HG03460 (cell line): ENCODE measurements around the gene LPO.

Source experiments
- ATAC-seq: cut with Tn5 transposase; IDR thresholded peaks from one replicate; pipeline ENCODE4 v1.9.1; 2021; ENCODE audit not compliant: unreplicated experiment

The LPO gene

DNA sequence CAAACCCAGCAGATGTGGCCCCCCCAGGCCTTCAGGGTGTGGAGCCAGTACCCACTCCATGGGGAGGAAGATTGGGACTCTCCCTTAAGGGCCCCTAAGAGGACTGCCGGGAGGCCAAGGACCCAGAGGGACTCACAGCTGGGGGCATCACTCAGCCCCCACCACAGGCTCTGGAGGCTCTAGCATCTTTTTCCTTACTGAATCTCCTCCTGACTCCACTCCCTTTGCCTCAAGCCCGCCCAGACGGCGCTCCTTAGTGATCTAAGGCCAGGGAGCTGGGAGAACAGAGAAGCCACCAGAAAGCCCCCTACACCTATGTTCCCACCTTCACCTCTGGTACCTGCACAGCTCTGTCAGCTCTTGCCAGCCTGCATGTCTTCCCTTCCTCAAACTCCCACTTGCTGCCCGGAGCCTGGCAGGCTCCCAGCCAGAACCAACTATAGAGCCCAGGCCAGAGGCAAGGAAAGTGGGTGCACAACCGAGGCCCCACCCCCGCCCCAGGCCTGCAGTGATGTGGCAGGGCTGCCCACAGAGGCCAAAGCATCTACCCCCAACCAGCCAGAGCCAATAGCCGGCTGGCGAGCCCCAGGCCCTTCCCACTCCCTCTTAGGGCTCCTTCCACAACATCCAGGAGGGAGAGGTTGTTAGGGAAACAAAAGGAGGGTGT, 64.7 kb downstream of the LPO start:
- no peak for ATAC-seq

DNA sequence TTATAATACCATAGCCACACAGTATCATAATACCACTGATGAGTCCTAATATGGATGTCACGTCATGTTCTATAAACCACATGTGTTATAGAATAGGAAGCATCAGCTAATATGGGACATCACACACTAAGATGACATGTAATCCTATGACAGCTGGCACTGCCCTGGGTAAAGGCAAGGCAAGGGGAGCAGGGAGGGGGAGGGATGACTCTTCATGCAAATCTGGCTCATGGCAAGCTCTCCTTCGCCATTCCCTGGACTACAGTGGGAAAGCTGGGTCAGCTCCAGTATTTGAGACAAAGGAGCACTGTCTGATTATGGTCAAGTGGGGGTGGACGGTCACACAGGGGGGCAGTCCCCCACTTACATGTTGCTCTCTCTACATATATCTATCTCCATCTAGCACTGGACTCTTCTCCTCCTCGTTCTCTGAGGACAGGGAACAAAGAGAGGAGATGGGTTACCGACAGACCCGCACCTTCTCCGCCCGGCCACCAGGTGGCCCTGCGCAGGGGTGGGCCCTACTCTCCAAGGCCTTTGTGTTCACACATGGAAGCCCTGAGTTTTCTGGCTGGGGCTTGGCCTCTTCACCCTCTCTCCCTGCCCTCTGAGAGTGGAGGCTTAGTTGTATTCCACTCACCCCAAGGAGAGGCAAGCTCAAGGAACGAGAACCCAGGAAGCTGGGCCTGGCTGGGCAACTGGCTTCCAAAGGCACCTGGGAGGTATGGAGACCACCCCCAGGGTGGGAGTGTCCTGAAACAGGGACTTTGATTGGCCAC, 65.8 kb downstream of the LPO start:
- no peak for ATAC-seq

DNA sequence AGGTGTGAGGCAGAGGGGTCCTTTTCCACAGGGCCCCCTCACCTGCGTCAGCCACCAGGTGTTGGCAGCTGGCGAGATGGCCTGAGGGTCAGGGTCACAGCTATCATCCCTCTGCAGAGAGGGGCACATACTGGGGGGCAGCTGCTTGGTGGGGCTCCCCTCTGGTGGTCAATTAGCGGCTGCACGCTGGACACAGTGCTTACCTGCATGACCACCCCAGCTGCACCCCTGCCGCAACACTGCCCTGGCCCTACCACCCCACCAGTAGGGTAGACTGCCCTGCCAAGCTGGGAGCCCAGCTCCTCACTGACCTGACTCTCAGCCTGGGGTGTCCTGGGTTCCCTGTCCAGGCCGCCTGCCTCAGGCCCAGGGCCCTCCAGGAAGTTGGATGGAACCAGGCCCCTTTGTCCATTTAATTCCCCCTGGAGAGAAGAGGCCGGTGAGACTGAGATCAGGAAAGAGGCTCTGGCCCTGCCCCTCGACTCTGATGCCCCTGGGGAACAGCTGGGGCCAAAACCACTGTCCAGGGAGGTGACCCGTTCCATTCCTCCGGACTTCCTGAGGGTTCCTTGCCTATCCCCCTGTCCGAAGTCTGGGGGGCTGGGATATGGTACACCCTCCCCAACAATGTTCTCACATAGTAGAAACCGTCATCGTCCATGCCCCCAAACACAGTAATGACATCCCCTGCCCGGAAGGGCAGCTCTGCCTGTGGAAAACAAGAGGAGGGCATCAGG, 66.5 kb downstream of the LPO start:
- ATAC-seq, result no peak

DNA sequence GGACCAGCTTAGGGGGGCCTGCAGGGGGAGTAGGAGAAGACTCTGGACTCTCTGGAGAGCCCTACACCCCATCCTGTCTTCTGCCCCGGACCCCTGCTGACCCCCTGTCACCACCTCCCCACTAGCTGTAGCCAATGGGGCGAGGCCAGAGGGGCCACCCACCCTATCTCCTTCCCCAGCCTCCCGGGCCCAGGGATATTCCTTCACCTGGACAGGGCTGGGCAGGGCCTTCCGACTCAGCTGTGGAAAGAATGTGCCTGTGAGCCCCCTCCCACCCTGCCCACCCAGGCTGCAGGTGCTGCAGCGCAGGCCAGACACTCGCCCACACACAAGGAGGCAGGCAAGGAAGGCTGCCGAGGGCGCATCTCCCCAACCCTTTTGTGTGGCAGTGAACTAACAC, 67.2 kb downstream of the LPO start:
- ATAC-seq, result no peak

DNA sequence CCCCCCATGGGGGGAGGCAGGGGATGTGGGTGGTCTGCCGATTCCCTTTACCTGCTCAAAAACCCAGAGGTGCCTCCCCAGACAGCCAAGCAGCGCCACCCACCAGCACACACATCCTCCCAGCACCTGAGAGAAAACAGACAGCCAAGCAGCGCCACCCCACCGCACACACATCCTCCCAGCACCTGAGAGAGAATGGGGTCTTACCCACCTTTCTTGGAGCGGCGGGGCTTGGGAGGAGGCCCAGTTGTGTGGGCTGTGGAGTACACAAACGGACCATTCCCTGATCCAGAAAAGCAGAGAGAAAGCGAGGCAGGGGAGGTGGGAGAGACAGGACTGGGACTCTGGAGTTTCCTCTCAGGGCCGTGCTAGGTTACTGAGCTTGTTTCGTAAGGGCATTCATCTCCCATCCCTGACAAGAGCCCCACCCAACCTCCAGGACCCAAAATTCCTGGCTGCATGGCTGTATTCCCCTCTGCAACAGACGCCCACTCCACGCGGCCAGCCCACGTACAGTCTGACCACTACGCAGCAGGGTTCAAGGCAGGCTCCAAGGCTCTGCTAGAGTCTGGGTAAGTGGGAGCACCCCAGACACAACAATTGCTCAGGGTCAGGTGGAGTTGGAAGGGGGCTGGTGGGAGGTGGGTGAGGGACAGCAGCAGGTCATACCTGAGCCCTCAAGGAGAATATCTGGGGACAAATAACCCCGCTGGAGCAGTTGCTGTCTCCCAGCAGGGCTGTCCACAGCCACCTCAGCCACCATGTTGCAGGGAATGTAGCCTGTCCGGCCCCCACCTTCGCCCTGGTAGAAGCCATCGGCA, 68.0 kb downstream of the LPO start:
- ATAC-seq, result no peak

DNA sequence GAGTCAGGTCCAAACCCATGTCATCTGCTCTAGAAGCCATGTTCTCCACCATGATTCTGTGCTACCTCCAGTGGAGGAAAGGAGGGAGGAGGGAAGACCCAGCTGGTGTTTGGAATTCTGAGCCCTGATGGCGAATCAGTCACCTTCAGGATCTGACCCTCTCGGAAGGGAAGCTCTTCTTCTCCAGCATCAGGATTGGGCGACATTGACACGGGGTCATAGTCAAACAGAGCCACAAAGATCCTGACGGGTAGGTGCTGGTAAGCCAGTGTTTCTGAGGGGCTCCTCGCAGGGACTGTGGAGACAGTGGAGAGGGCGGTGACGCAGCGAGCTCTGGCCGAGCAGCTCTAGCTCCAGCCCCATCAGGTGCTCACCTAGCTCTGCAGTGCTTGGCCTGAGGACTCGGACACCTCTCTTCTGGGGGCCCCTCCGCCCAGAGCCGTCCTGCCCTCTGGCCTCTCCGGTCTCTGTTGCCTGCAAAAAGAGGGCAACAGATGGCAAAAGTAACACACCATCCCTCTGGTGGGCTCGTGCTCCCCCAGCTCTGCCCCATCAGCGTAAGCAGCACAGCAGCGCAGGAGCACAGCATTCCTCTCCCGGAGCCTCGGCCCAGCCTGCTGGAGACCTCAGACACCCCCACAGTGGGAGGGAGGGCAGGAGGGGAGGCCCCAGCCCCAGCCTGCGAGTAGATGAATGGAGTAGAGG, 69.2 kb downstream of the LPO start:
- ATAC-seq, result no peak

DNA sequence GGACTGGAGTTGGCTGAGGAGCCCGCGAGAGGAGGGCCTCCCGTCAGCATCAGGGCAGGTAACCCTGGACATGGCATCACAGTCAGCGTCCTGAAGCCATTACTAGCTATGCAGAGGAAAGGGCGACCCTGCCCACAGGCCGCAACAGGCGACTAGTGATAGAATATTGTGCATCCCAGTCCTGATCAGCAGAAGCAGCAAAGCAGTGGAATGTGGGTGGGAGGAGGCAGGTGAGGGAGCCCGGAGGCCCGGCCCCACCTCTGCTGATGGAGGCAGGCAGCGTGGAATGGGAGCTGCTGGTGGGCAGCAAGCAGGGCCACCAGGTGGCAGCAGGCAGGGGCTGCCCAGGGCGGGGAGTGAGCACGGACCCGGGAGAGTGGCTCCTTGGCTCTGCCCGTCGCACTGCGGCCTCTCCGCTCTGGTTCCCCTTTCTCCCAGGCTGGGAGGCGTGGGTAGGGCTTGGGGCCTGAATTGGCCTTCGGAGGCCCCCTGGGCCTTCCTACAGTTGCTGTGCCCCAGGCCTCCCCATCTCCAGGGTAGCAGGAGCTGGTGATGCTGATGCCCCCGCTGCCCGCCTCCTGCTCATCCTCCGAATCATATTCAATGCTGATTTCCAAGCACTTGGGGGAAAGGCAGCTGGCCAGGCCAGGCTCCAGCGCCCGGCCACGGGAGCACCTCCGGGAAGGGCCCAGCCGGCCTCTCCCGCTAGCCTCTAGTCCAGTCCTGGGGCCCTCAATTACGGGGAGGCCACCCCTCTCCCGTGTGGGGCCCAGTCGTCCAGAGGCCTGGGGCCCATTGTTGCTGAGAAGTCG, 70.0 kb downstream of the LPO start:
- ATAC-seq, result no peak

DNA sequence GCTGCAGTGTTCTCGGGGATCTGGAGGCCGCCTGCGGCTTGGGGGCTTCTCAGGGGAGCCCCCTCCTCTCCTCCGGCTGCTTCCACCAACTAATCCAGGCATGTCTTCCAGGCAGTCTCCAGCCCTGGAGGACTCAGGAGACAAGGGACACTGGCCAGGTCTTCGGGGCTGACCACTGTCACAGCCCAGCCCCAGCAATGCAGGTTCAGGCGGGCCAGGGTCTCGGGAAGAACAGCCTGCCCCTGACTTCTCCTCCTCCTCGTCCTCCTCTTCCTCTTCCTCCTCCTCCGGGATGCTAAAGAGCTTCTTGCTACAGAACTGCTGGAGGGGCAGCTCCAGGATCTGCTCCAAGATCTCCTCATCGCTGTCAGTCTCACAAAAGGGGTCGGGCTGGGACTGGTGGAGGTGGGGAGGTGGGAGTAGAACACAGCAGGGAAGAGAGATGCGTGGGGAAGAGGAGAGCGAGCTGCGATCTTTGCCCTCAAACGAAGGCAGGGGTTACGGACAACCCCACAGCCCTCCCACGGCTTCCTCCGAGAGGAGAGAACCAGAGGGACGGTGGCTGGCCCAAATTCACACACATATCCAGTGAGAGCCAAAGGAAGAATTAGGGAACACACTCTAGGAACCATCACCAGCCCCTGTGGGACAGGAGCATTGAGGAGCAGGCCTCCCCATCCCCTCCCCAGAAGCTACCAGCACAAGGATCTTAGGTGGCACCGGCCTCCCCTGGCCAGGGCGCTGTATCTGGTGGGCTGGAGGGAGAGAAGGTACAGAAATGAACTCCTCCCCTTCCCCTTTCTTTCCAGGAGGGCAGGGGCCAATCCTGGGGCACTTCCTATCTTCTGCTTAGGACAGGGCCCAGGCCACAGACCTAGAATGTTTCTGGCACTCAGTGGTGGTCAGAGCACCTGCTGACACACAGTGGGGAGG, 70.9 kb downstream of the LPO start:
- no peak for ATAC-seq

DNA sequence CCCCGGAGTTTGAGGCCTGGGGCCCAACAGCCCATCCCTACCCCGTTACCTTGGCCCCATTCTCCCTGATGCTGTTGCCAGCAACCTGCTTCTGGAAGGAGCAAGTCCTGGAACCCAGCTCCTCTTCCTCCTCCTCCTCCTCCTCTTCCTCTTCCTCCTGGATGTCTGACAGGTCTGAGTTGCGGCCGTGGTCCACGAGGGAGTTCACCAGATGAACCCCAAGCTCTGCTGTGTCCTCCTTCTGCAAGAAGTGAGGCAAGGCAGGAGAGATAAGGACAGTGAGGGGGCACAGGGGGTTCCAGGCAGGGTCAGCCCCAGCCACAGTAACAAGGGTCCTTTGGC, 71.5 kb downstream of the LPO start:
- no peak for ATAC-seq

DNA sequence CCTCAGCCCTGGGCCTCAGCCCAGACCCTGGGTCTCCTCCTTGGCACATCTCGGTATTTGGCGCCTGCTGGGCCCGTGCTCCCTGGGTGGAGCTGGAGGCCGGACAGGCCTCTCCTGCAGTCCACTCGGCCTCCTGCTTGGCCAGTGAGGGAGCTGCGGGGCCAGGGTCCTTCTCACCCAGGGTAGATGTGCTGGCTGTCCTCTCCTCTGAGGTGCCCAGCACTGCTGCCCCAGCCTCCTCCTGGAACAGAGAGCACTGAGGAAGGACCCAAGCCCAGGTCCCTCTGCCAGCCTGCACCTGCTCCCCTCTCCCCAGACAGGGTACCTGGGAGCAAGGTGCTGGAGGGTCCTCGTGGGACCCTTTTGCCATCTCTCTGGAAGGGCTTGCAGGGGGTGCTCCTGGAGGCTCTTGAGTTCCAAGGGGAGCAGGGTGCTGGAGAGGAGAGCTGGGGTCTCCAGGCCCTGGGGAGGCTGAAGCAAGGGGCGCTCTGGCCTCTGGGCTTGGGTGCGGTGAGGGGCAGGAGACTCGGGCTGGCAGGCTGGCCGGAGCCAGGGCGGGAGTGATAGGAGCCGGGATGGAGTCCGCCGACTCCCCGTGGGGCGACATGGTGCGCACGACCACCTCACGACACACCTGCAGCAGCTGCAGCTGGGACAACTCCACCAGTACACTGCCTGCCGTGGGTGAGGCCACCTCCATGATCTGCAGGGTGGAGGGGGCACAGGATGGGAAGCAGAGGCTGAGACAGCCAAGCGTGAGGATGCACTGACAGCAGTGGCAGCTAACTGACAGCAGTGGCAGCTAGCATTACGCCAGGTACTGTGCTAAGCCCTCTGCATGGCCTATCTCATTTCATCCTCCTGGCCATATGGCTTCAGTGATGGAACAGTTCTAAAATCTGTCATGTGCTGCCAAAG, 72.4 kb downstream of the LPO start:
- no peak for ATAC-seq

DNA sequence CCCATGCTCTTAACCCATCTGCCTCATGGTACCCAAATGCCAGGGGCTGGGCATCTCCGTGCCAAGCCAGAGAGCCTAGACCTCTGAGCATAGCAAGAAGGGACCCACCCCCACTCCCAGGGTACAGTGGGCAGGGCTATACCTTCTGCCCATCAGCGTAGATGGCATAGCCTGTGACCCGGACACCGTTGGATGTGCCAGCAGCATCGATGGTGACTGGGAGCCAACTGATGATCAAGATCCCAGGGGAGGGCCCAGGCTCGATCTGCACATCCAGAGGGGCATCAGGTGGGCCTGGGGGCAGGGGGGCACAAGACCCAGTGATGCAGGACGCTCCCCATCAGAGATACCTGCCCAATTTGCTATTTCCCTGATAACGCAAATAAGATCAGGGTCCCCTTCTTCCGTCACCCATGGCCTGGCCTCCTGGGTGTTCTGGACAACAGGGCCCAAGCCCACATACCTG, 73.1 kb downstream of the LPO start:
- ATAC-seq, result no peak

DNA sequence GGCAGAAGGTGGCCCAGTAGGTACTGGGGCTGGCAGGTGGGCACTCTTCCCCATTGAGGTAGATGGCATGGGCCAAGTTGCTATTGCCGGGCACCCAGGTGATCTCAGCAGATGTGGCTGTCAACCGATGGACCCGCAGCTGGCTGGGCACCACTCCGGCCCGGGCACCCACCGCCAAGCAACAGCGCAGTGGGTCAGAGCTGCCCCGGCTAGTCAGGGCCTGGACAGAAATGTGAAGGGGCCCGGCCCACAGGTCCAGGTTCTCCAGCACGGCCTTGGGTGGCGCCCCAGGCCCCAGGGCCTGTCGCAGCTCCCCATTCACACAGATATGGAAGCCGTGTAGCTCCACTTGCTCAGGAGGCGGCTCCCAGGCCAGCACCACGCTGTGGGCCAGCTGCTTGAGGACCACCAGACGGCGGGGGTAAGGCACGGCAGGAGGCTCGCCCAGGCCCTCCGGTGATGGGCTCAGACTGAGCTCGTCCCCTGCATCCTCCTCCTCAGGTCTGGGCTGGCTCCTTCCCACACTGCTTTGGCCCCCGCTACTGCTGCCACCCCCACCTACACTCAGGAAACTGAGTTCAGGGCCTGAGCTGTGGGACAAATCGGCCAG, 73.7 kb downstream of the LPO start:
- no peak for ATAC-seq

DNA sequence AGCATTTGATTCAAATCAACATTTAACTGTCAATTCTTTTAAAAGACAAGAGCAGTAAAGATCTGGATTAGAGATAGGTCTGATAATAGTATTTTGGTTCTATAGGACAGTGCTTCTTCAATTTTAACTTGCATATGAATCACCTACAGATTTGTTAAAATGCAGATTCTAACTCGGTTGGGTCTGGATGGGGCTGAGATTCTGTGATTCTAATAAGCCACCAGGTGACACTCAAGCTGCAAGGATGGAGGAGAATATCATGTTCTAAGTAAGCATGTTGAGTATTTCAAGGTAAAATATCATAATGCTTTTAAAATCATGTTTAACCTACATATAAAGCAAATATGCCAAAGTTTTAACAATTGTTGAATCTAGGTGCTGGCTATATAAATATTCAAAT, 74.4 kb downstream of the LPO start:
- ATAC-seq, result no peak

DNA sequence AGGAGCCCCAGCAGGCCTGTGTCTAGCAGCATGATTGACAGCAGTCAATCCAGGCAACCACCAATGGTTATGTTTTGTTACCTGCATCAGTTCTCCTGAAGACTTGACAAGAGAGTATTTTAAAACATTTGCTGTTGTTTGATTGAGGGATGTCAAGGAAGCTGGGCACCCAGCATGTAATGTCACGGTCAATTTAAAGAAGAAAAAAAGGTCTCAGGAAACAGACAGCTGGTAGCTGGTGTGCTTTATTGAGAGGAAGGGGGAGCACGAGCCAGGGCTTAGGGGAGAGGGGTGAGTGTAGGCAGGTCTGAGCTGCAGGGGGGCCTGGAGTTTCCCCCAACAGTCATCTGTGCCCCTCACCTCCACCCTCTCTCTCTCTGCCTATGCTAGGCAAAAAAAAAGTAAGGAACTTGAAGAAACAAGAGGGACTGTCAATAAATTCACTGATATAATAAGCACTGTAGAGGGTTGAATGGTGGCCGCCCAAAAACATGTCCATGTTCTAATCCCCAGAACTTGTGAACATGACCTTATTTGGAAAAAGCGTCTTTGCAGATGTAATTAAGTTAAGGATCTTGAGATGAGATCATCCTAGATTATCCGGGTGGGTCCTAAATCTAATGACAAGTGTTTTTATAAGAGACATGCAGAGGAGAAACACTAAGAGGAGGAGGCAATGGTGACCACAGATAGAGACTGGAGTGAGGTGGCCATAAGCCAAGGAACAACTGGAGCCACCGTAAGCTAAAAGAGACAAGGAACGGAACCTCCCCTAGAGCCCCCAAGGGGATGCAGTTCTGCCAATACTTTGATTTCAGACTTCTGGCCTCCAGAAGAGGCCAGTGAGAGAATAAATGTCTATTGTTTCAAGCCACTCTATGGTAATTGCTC, 75.7 kb downstream of the LPO start:
- no peak for ATAC-seq

DNA sequence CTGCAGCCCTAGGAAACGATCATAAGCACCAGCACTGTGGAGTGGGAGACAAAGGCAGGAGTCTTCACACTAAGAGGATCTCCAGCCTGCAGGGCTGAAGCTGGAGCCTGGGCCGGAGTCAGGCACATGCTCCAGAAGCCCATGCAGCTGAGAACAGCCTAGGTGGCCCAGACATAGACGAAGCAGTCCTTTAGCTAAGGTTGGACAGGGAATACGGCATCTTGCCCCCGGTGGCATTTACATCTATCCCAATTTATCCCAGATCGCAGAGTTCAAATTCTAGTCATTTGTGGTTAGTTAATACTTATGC, 76.3 kb downstream of the LPO start:
- ATAC-seq, result no peak

DNA sequence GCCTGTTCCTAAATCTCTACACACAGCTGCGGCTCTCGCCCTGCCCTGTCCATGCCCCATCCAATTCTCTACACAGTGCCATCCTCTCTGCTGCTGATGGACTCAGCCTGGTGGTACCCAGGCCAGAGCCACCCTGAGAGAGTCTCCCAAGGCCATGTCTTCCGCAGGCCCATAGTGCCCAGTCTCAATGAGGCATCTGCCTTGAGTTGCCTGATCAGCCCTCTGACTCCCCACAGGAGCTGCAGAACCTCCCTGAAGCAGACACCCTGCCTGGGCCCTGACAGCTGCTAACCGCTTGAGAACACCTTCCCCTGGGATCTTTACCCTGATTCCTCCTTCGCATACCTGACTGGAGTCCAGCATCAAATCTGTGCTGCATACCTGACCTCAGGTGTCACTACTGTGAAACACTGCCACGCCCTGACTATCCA, 76.9 kb downstream of the LPO start:
- no peak for ATAC-seq
